Esophagus muscularis mucosa (tissue), 4 donors: Measurements from ENCODE around the gene CALR. TPM values are rescaled to one million over a fixed set of nuclear protein-coding genes. Genes with fewer than 3 reads are reported as not detected.
"Not testable (repeated sequence)": the region's sequence is repeated elsewhere in the genome, so short reads cannot be mapped to it uniquely, and the experiment has no call there.

Experiments
- DNase-seq: peaks from one replicate; pipeline ENCODE4 v3.0.0-alpha.2; 2017; ENCODE audit errors: extremely low spot score
- H3K27ac ChIP-seq, 4 donors: fragments of 200-600 bp; sonication (generic); replicated peaks in 1 of 4; 1 replicate in 3 of 4; 2 replicates in 1 of 4; pipeline ENCODE4 v1.5.1; 2016 to 2019; ENCODE audit warnings: mild to moderate bottlenecking in 1 of 4
- H3K27me3 ChIP-seq, 4 donors: fragments of 200-600 bp; sonication (generic); one replicate each; pipeline versions ENCODE4 v1.5.1 to v1.6.0; 2016 to 2019
- H3K36me3 ChIP-seq, 4 donors: fragments of 200-600 bp; sonication (generic); one replicate each; pipeline ENCODE4 v1.5.1; 2016 to 2019
- H3K4me1 ChIP-seq, 4 donors: fragments of 200-600 bp; sonication (generic); one replicate each; pipeline ENCODE4 v1.5.1; 2016 to 2019
- H3K4me3 ChIP-seq, 4 donors: fragments of 200-600 bp; sonication (generic); 1 replicate in 2 of 4; 2 replicates in 2 of 4; pipeline ENCODE4 v1.5.1; 2016 to 2019; ENCODE audit warnings: mild to moderate bottlenecking in 4 of 4, moderate library complexity in 1 of 4
- H3K9me3 ChIP-seq, 4 donors: fragments of 200-600 bp; sonication (generic); 1 replicate in 3 of 4; 2 replicates in 1 of 4; pipeline ENCODE4 v1.5.1; 2016 to 2019
- CTCF ChIP-seq, 3 experiments: fragments of 200-600 bp in 2 of 3; fragments of 450-650 bp in 1 of 3; sonication (generic) in 2 of 3; IDR thresholded peaks; one replicate each; pipeline ENCODE4 v1.5.1; 2017 to 2019; ENCODE audit warnings: antibody characterized with exemption in 3 of 3, mild to moderate bottlenecking in 2 of 3, moderate library complexity in 1 of 3
- EP300 ChIP-seq: sonication (generic); formaldehyde crosslinking; IDR thresholded peaks from one replicate; pipeline ENCODE4 v1.6.1; 2017; ENCODE audit warnings: antibody characterized with exemption
- POLR2A ChIP-seq: fragments of 450-650 bp; IDR thresholded peaks from one replicate; pipeline ENCODE4 v1.6.1; 2017; ENCODE audit warnings: antibody characterized with exemption, moderate library complexity, mild to moderate bottlenecking, low read depth
- POLR2AphosphoS5 ChIP-seq, 2 donors: sonication (generic); formaldehyde crosslinking; IDR thresholded peaks; one replicate each; pipeline ENCODE4 v1.6.1; 2017; ENCODE audit warnings: antibody characterized with exemption in 2 of 2
- WGBS: methylation state at CpG from one replicate; pipeline ENCODE4 v1.1.5; 2018; 5-methylcytosine and 5-hydroxymethylcytosine counted together
- intact Hi-C: fragments of 100-400 bp; cut with DNase I; formaldehyde crosslinking; loops from one replicate; pipeline ENCODE4 v1.15.1; 2023
- total RNA-seq, 4 donors: library from RNA; depleted of rRNA; stranded (reverse); fragments of >200 nt; gene quantifications; one replicate each; pipeline versions ENCODE4 v1.1.0 to v1.2.1, GENCODE V29; 2016

CALR gene
- total RNA-seq, 4 donors from 2014 or later, result 200 to 300 (median 270) TPM

GRCh38 chr19:12955996-12956395 lies 17.6 kb downstream of the CALR start:
- intact Hi-C loops, result no loop called here
- Histone ChIP-seq H3K27ac (peak overlapping the region; percentile 89 to 96 (median 91)), H3K27me3 (no peaks in the 10 kb centered on the region), H3K4me3 (peak overlapping the region; percentile 84 to 98 (median 92)), H3K36me3 (peaks cover under 1 to 44% (median 39%) of the 10 kb centered on the region in 4 donors), H3K4me1 (peaks cover 39 to 61% (median 51%) of the 10 kb centered on the region in 4 donors), H3K9me3 (no peaks in the 10 kb centered on the region)
- DNase-seq, result no peak
- TF ChIP-seq POLR2A (no peak), EP300 (no peak), POLR2AphosphoS5 (IDR thresholded peaks at IDR 0.05) (no peak)
- 72% methylated on average over 12 of the region's 12 CpGs for WGBS

- Histone ChIP-seq H3K4me3 (peak within 1 kb of the TSS; percentile 84 to 98 (median 92)), H3K27ac (peak within 1 kb of the TSS; percentile 89 to 96 (median 91)), H3K27me3 (no peaks in the 10 kb centered on the region), H3K36me3 (peaks cover 0 to 37% (median 32%) of the 10 kb centered on the region in 4 donors), H3K9me3 (no peaks in the 10 kb centered on the region), H3K4me1 (peaks cover 39 to 56% (median 51%) of the 10 kb centered on the region in 4 donors)
- TF ChIP-seq EP300 (no peak), POLR2AphosphoS5 (IDR thresholded peaks at IDR 0.05) (peak; percentile 62 to 79), POLR2A (peak; percentile 69)
- intact Hi-C loops, result no loop called here
- DNase-seq, result no peak
- 13% methylated on average over 24 of the region's 84 CpGs for WGBS
Observed at GRCh38 chr19:12956446-12957388, 18.3 kb downstream of the CALR start, which contains the start of gene GADD45GIP1. Gene GADD45GIP1 (minus strand): TSS chr19:12957223. CDS start chr19:12957212, 11 bp downstream.

GRCh38 chr19:12957389-12957952 lies 19.1 kb downstream of the CALR start:
- DNase-seq, H3K27me3 ChIP-seq, intact Hi-C loops, H3K9me3 ChIP-seq: not testable (repeated sequence)
- WGBS, result 39% methylated on average over 31 of the region's 31 CpGs
- H3K4me3 ChIP-seq, result peak overlapping the region; percentile 84 to 98 (median 92)
- H3K27ac ChIP-seq, result peak overlapping the region; percentile 89 to 96 (median 91)
- peaks cover 0 to 29% (median 24%) of the 10 kb centered on the region in 4 donors for H3K36me3 ChIP-seq
- H3K4me1 ChIP-seq, result peaks cover 37 to 48% (median 45%) of the 10 kb centered on the region in 4 donors

GRCh38 chr19:12959481-12959880 lies 21.1 kb downstream of the CALR start:
- intact Hi-C loops, result no loop called here
- H3K4me1 ChIP-seq, result peaks cover 19 to 29% (median 28%) of the 10 kb centered on the region in 4 donors
- H3K27ac ChIP-seq, result no peak overlapping the region
- TF ChIP-seq CTCF (IDR thresholded peaks at IDR 0.05) (no peak), POLR2A (no peak), POLR2AphosphoS5 (IDR thresholded peaks at IDR 0.05) (no peak), EP300 (no peak)
- no peaks in the 10 kb centered on the region for H3K9me3 ChIP-seq
- peaks cover 0 to 9% (median 4%) of the 10 kb centered on the region in 4 donors for H3K36me3 ChIP-seq
- DNase-seq, result no peak
- no peak overlapping the region for H3K4me3 ChIP-seq
- H3K27me3 ChIP-seq, result no peaks in the 10 kb centered on the region
- WGBS, result 79% methylated on average over 6 of the region's 6 CpGs

- no peaks in the 10 kb centered on the region for H3K27me3 ChIP-seq
- H3K27ac ChIP-seq, result peak overlapping the region; percentile 65 to 80 (median 76)
- intact Hi-C loops, result loop anchor here (1.0 kb wide), 1 partner anchor 80 kb away; no protein-coding TSS in a partner anchor
- TF ChIP-seq CTCF (IDR thresholded peaks at IDR 0.05) (peak; percentile 70 to 91 (median 89)), POLR2AphosphoS5 (IDR thresholded peaks at IDR 0.05) (peak; percentile 49 to 58), POLR2A (no peak)
- 2% methylated on average over 31 of the region's 34 CpGs for WGBS
- peak overlapping the region; percentile 56 to 61 (median 60) for H3K4me3 ChIP-seq
- H3K9me3 ChIP-seq, result no peaks in the 10 kb centered on the region
- peaks cover 3 to 23% (median 20%) of the 10 kb centered on the region in 4 donors for H3K4me1 ChIP-seq
- H3K36me3 ChIP-seq, result no peaks in the 10 kb centered on the region
- DNase-seq, result no peak
Observed at GRCh38 chr19:12965017-12965811, 26.8 kb downstream of the CALR start.
